ENCODE results near the gene TMEM164.

TMEM164 gene

GRCh38 chrX:110125446-110126162, 122.7 kb downstream of the TMEM164 start:
- WGBS, 2 experiments = 66 to 70% methylated on average over 9 of the region's 9 CpGs
- Histone ChIP-seq H3K27me3 (ENCODE audit: control insufficient read depth, insufficient read depth, low read length, poor library complexity, severe bottlenecking) (no peaks in the 10 kb centered on the region), H3K4me1 (ENCODE audit: control insufficient read depth, insufficient read depth, low read length) (no peaks in the 10 kb centered on the region), H3K9me3 (ENCODE audit: control insufficient read depth, low read length) (no peaks in the 10 kb centered on the region), H3K27ac (ENCODE audit: insufficient read depth, low read depth, low read length, poor library complexity, severe bottlenecking) (no peak overlapping the region), H3K4me3 (ENCODE audit: insufficient read depth, low read depth, low read length) (no peak overlapping the region), H3K36me3 (ENCODE audit: control insufficient read depth, insufficient read depth, low read length) (no peaks in the 10 kb centered on the region)

GRCh38 chrX:110131031-110131430, 128.1 kb downstream of the TMEM164 start:
- Histone ChIP-seq H3K9me3 (ENCODE audit: control insufficient read depth, low read length) (no peaks in the 10 kb centered on the region), H3K4me1 (ENCODE audit: control insufficient read depth, insufficient read depth, low read length) (no peaks in the 10 kb centered on the region), H3K4me3 (ENCODE audit: insufficient read depth, low read depth, low read length) (no peak overlapping the region), H3K27ac (ENCODE audit: insufficient read depth, low read depth, low read length, poor library complexity, severe bottlenecking) (no peak overlapping the region), H3K27me3 (ENCODE audit: control insufficient read depth, insufficient read depth, low read length, poor library complexity, severe bottlenecking) (no peaks in the 10 kb centered on the region), H3K36me3 (ENCODE audit: control insufficient read depth, insufficient read depth, low read length) (no peaks in the 10 kb centered on the region)
- WGBS, 2 experiments = 83% methylated on average over 1 of the region's 1 CpG; no CpG with 5 or more reads in 1 of the 2 experiments

- WGBS, 2 experiments = 93 to 100% methylated on average over 1 of the region's 1 CpG
- no peaks in the 10 kb centered on the region for H3K36me3 ChIP-seq (ENCODE audit: control insufficient read depth, insufficient read depth, low read length)
Measured at GRCh38 chrX:110132450-110133114, 129.7 kb downstream of the TMEM164 start.

GRCh38 chrX:110133735-110134370, 130.9 kb downstream of the TMEM164 start:
- H3K4me1 ChIP-seq (ENCODE audit: control insufficient read depth, insufficient read depth, low read length) = no peaks in the 10 kb centered on the region
- H3K27me3 ChIP-seq (ENCODE audit: control insufficient read depth, insufficient read depth, low read length, poor library complexity, severe bottlenecking) = no peaks in the 10 kb centered on the region
- H3K9me3 ChIP-seq (ENCODE audit: control insufficient read depth, low read length) = no peaks in the 10 kb centered on the region
- H3K27ac ChIP-seq (ENCODE audit: insufficient read depth, low read depth, low read length, poor library complexity, severe bottlenecking) = no peak overlapping the region
- 83 to 94% methylated on average over 4 to 5 of the region's 5 CpGs for WGBS, 2 experiments
- H3K36me3 ChIP-seq (ENCODE audit: control insufficient read depth, insufficient read depth, low read length) = no peaks in the 10 kb centered on the region
- H3K4me3 ChIP-seq (ENCODE audit: insufficient read depth, low read depth, low read length) = no peak overlapping the region

More at GRCh38 chrX:110132450-110133114, 129.7 kb downstream of the TMEM164 start:
- Histone ChIP-seq H3K27ac (ENCODE audit: insufficient read depth, low read depth, low read length, poor library complexity, severe bottlenecking) (no peak overlapping the region), H3K4me1 (ENCODE audit: control insufficient read depth, insufficient read depth, low read length) (no peaks in the 10 kb centered on the region), H3K27me3 (ENCODE audit: control insufficient read depth, insufficient read depth, low read length, poor library complexity, severe bottlenecking) (no peaks in the 10 kb centered on the region), H3K4me3 (ENCODE audit: insufficient read depth, low read depth, low read length) (no peak overlapping the region), H3K9me3 (ENCODE audit: control insufficient read depth, low read length) (no peaks in the 10 kb centered on the region)

- no peaks in the 10 kb centered on the region for H3K36me3 ChIP-seq (ENCODE audit: control insufficient read depth, insufficient read depth, low read length)
Measured at GRCh38 chrX:110135618-110136017, 132.7 kb downstream of the TMEM164 start.

GRCh38 chrX:110136136-110136535, 133.2 kb downstream of the TMEM164 start:
- Histone ChIP-seq H3K27ac (ENCODE audit: insufficient read depth, low read depth, low read length, poor library complexity, severe bottlenecking) (no peak overlapping the region), H3K4me1 (ENCODE audit: control insufficient read depth, insufficient read depth, low read length) (no peaks in the 10 kb centered on the region), H3K9me3 (ENCODE audit: control insufficient read depth, low read length) (no peaks in the 10 kb centered on the region), H3K4me3 (ENCODE audit: insufficient read depth, low read depth, low read length) (no peak overlapping the region), H3K36me3 (ENCODE audit: control insufficient read depth, insufficient read depth, low read length) (no peaks in the 10 kb centered on the region), H3K27me3 (ENCODE audit: control insufficient read depth, insufficient read depth, low read length, poor library complexity, severe bottlenecking) (no peaks in the 10 kb centered on the region)
- WGBS, 2 experiments = 90 to 96% methylated on average over 4 of the region's 4 CpGs

More at GRCh38 chrX:110135618-110136017, 132.7 kb downstream of the TMEM164 start:
- no peak overlapping the region for H3K27ac ChIP-seq (ENCODE audit: insufficient read depth, low read depth, low read length, poor library complexity, severe bottlenecking)
- WGBS, 2 experiments = 88 to 97% methylated on average over 1 of the region's 1 CpG
- no peaks in the 10 kb centered on the region for H3K9me3 ChIP-seq (ENCODE audit: control insufficient read depth, low read length)
- no peak overlapping the region for H3K4me3 ChIP-seq (ENCODE audit: insufficient read depth, low read depth, low read length)
- no peaks in the 10 kb centered on the region for H3K27me3 ChIP-seq (ENCODE audit: control insufficient read depth, insufficient read depth, low read length, poor library complexity, severe bottlenecking)
- no peaks in the 10 kb centered on the region for H3K4me1 ChIP-seq (ENCODE audit: control insufficient read depth, insufficient read depth, low read length)

GRCh38 chrX:110138557-110138956, 135.6 kb downstream of the TMEM164 start:
- Histone ChIP-seq H3K4me1 (ENCODE audit: control insufficient read depth, insufficient read depth, low read length) (no peaks in the 10 kb centered on the region), H3K4me3 (ENCODE audit: insufficient read depth, low read depth, low read length) (no peak overlapping the region), H3K27ac (ENCODE audit: insufficient read depth, low read depth, low read length, poor library complexity, severe bottlenecking) (no peak overlapping the region), H3K9me3 (ENCODE audit: control insufficient read depth, low read length) (no peaks in the 10 kb centered on the region), H3K36me3 (ENCODE audit: control insufficient read depth, insufficient read depth, low read length) (no peaks in the 10 kb centered on the region), H3K27me3 (ENCODE audit: control insufficient read depth, insufficient read depth, low read length, poor library complexity, severe bottlenecking) (peaks cover 2% of the 10 kb centered on the region)
- WGBS, 2 experiments = 93 to 96% methylated on average over 3 of the region's 3 CpGs

- Histone ChIP-seq H3K27ac (ENCODE audit: insufficient read depth, low read depth, low read length, poor library complexity, severe bottlenecking) (no peak overlapping the region), H3K4me3 (ENCODE audit: insufficient read depth, low read depth, low read length) (no peak overlapping the region), H3K9me3 (ENCODE audit: control insufficient read depth, low read length) (no peaks in the 10 kb centered on the region), H3K36me3 (ENCODE audit: control insufficient read depth, insufficient read depth, low read length) (no peaks in the 10 kb centered on the region), H3K27me3 (ENCODE audit: control insufficient read depth, insufficient read depth, low read length, poor library complexity, severe bottlenecking) (peaks cover 7% of the 10 kb centered on the region), H3K4me1 (ENCODE audit: control insufficient read depth, insufficient read depth, low read length) (no peaks in the 10 kb centered on the region)
- 90 to 100% methylated on average over 1 of the region's 1 CpG for WGBS, 2 experiments
Measured at GRCh38 chrX:110139172-110139571, 136.3 kb downstream of the TMEM164 start.

- Histone ChIP-seq H3K27ac (ENCODE audit: insufficient read depth, low read depth, low read length, poor library complexity, severe bottlenecking) (no peak overlapping the region), H3K4me3 (ENCODE audit: insufficient read depth, low read depth, low read length) (no peak overlapping the region), H3K4me1 (ENCODE audit: control insufficient read depth, insufficient read depth, low read length) (peaks cover 5% of the 10 kb centered on the region), H3K9me3 (ENCODE audit: control insufficient read depth, low read length) (no peaks in the 10 kb centered on the region), H3K27me3 (ENCODE audit: control insufficient read depth, insufficient read depth, low read length, poor library complexity, severe bottlenecking) (peaks cover 11% of the 10 kb centered on the region), H3K36me3 (ENCODE audit: control insufficient read depth, insufficient read depth, low read length) (no peaks in the 10 kb centered on the region)
- 93% methylated on average over 4 to 5 of the region's 5 CpGs for WGBS, 2 experiments
Measured at GRCh38 chrX:110142096-110142495, 139.2 kb downstream of the TMEM164 start.
